ENCODE measurements around the gene PRDX2. TPM values are rescaled to one million over a fixed set of nuclear protein-coding genes. Genes with fewer than 3 reads are reported as not detected.

PRDX2 gene
- polyA plus RNA-seq, 1 donor from 2014 or later: 882 TPM

Small RNAs within 50 kb of the gene (small RNA-seq; reads per million reads assigned to genes)
- 0 reads per million in 3 experiments for gene MIR5684

Other genes with a start within 250 kb of the PRDX2 start
- 6.1 and 6.7 TPM in 2 replicates for gene ZNF490, start 191.0 kb downstream of the PRDX2 start, polyA plus RNA-seq
- gene ZNF791, start 190.9 kb downstream of the PRDX2 start, polyA plus RNA-seq: 10.2 and 11.0 TPM in 2 replicates
- 11.5 and 23.4 TPM in 2 replicates for gene MAN2B1, start 135.1 kb downstream of the PRDX2 start, polyA plus RNA-seq
- 45.3 and 51.3 TPM in 2 replicates for gene WDR83, start 135.0 kb downstream of the PRDX2 start, polyA plus RNA-seq
- 227 and 239 TPM in 2 replicates for gene DHPS, start 119.9 kb downstream of the PRDX2 start, polyA plus RNA-seq
- not detected in 2 replicates for gene GNG14, start 113.8 kb downstream of the PRDX2 start, polyA plus RNA-seq
- gene FBXW9, start 105.2 kb downstream of the PRDX2 start, polyA plus RNA-seq: 16.2 and 20.9 TPM in 2 replicates
- gene TNPO2, start 77.9 kb downstream of the PRDX2 start, polyA plus RNA-seq: 88.0 and 98.6 TPM in 2 replicates
- gene TRIR, start 67.1 kb downstream of the PRDX2 start, polyA plus RNA-seq: 405 and 418 TPM in 2 replicates
- gene GET3, start 64.3 kb downstream of the PRDX2 start, polyA plus RNA-seq: 89.6 and 112 TPM in 2 replicates
- gene BEST2, start 50.0 kb downstream of the PRDX2 start, polyA plus RNA-seq: not detected in 2 replicates
- gene HOOK2, start 26.2 kb downstream of the PRDX2 start, polyA plus RNA-seq: 28.4 and 44.3 TPM in 2 replicates
- gene JUNB, start 10.3 kb downstream of the PRDX2 start, polyA plus RNA-seq: 18.7 and 29.4 TPM in 2 replicates
- not detected in 2 replicates for gene THSD8, start 269 bp upstream of the PRDX2 start, polyA plus RNA-seq
- gene RNASEH2A, start 4.8 kb upstream of the PRDX2 start, polyA plus RNA-seq: 25.7 and 28.2 TPM in 2 replicates
- gene RTBDN, start 32.8 kb upstream of the PRDX2 start, polyA plus RNA-seq: 1.0 TPM in 1 of 2 replicates, not detected in the other
- 65.0 and 105 TPM in 2 replicates for gene MAST1, start 36.7 kb upstream of the PRDX2 start, polyA plus RNA-seq
- 0.59 TPM in 1 of 2 replicates, not detected in the other for gene DNASE2, start 79.6 kb upstream of the PRDX2 start, polyA plus RNA-seq
- not detected in 2 replicates for gene KLF1, start 85.4 kb upstream of the PRDX2 start, polyA plus RNA-seq
- gene GCDH, start 89.4 kb upstream of the PRDX2 start, polyA plus RNA-seq: 35.4 and 51.5 TPM in 2 replicates
- gene SYCE2, start 117.5 kb upstream of the PRDX2 start, polyA plus RNA-seq: 1.5 and 1.6 TPM in 2 replicates
- gene FARSA, start 131.9 kb upstream of the PRDX2 start, polyA plus RNA-seq: 47.6 and 55.9 TPM in 2 replicates
- 211 and 242 TPM in 2 replicates for gene CALR, start 136.8 kb upstream of the PRDX2 start, polyA plus RNA-seq
- gene RAD23A, start 144.1 kb upstream of the PRDX2 start, polyA plus RNA-seq: 37.4 and 42.1 TPM in 2 replicates
- gene GADD45GIP1, start 155.4 kb upstream of the PRDX2 start, polyA plus RNA-seq: 18.6 and 21.3 TPM in 2 replicates
- not detected in 2 replicates for gene DAND5, start 167.8 kb upstream of the PRDX2 start, polyA plus RNA-seq
- gene NFIX, start 193.7 kb upstream of the PRDX2 start, polyA plus RNA-seq: not detected in 2 replicates